Measurements from ENCODE around the gene PIAS4. TPM values are rescaled to one million over a fixed set of nuclear protein-coding genes. Genes with fewer than 3 reads are reported as not detected.

Gene PIAS4
- polyA plus RNA-seq, 3 donors: 9.0 to 13.3 (median 10.9) TPM

DNA sequence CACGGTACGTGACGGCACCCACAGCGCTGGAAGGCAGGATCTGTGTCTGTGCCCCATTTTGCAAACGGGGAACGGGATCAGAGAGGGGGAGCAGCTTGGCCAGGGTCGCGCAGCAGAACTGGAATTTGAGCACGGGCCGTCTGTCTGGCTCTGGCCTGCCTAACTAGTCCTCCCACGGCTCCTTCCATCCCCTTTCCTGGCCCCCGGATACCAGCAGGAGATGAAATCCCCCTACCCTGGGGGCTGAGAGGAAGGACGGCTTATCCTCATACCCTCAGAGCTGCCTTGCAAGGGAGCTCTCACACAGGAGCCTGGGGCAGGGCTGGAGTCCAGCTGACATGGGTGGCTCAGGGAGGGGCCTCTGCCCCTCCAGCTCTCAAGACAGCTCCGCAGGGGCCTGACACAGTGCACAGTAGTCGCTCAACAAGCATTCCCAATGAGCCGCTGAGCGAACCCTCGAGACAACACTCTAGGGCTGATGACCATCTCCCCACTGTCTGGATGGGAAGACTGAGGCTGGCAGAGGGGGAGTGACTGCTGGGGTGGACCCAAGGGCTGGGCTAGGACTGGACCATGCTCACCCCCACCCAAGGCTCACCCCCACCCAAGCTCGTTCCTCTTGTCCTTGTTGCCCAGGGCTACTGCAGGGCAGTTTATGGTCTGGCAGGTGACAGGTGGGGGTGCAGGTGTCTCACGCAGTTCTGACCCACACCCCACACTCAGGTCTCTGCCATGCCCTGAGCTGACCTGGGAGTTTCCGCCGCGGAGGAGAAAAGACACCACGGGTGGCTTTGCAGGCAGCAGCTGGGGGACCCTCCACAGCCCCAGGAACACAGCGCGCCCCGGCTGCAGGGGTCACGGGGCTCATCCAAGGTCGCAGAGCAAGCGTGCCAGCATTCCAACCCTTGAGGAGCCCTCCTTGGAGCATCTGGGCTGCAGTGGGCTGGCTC, 55.2 kb downstream of the PIAS4 start:
- peak overlapping the region; percentile 53 for H3K27ac ChIP-seq (ENCODE audit: low read depth, low read length)
- 47 to 66% (median 55%) methylated on average over 30 of the region's 30 CpGs for WGBS, 3 donors

DNA sequence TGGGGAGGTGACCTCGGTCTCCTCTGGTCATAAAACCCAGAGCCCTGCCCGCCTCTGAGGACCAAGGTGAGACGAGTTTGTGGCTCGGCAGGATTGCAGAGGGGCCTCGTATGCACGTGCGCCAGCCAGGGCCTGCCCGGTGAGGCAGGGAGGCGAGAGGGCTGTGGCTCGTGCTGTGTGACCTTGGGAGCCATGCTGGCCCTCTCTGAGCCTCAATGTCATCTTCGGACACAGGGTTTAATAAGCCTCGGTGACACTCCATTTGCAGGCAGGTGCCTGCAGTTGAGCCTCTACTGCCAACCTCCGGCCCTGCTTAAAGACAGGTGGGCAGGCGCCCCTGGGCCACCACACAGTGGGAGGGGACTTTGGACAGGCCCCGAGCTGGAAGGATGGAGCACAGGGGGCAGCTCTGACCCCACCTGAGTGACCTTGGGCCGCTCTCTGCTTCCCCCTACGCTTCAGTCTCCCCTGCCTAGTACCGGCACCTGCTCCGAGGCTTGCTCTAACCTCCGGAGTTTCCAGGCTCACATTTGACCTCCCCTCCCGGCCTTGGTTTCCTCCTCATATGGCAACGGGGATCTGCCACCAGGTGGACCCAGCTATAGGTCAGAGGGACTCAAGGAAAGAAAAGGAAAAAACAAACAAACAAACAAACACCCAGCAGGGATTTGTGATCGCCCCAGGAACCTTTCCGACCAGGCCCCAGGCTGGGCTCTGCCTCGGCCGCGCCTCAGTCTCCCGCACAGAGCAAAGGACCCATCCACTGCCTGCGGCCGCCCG, 56.0 kb downstream of the PIAS4 start:
- 22 to 45% (median 33%) methylated on average over 30 to 31 of the region's 31 CpGs for WGBS, 3 donors
- H3K27ac ChIP-seq (ENCODE audit: low read depth, low read length): no peak overlapping the region

DNA sequence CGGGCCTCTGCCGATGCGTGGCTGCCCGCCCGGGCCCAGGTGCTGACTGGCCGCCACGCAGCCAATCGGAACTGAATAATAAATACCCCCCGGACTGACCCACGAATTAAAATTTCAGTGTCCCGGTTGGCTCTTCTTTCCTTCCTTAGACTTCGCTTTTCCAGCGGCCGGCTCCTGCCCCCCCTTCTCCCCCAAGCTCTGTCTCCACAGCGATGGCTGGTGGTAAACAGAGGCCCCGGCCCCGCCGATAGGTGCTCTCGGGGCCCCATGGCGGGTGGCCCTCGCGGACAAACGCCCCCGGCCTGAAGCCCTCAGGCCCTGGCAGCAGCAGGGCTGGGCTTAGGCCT, 56.6 kb downstream of the PIAS4 start:
- H3K27ac ChIP-seq (ENCODE audit: low read depth, low read length): peak overlapping the region; percentile 90
- 2 to 8% (median 2%) methylated on average over 23 to 24 of the region's 24 CpGs for whole genome bisulfite sequencing, 3 donors

DNA sequence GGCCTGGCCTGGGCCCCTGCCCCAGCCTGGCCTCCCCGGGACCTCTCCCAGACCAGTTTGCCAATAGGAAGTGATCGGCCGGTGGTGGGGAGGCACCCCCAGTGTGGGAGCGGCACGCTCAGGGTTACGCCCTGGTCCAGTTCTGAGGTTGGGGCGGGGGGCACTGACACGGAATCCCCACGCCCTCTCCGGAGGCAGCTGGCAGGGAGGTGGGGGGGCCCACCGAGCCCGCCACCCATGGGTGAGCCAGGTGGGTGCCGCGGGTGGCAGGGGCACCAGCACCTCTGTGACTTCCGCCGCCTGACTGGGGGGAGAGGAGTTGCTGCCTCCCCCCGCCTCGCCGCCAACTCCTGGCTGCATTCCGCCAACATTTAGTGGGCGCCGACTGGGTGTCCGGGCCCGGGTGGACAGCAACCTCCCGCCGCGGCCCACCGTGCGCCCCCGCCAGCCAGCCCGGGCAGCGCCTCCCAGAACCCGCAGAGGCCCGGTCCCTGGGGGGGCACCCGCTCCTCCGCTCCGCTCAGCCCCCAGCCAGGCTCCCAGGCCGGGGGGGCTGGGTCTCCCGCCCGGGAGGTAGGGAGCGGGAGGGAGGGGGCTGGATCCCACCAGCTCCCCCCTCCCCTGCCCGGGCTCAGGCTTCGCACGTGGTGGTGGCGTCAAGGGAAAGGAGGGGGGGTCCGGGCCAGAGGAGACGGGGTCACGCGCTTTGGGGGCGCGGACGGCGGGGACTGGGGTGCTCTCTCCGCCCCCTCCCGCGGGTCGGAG, 57.1 kb downstream of the PIAS4 start:
- peak overlapping the region; percentile 90 for H3K27ac ChIP-seq (ENCODE audit: low read depth, low read length)
- 0 to 1% (median 0%) methylated on average over 37 to 57 of the region's 57 CpGs for WGBS, 3 donors

DNA sequence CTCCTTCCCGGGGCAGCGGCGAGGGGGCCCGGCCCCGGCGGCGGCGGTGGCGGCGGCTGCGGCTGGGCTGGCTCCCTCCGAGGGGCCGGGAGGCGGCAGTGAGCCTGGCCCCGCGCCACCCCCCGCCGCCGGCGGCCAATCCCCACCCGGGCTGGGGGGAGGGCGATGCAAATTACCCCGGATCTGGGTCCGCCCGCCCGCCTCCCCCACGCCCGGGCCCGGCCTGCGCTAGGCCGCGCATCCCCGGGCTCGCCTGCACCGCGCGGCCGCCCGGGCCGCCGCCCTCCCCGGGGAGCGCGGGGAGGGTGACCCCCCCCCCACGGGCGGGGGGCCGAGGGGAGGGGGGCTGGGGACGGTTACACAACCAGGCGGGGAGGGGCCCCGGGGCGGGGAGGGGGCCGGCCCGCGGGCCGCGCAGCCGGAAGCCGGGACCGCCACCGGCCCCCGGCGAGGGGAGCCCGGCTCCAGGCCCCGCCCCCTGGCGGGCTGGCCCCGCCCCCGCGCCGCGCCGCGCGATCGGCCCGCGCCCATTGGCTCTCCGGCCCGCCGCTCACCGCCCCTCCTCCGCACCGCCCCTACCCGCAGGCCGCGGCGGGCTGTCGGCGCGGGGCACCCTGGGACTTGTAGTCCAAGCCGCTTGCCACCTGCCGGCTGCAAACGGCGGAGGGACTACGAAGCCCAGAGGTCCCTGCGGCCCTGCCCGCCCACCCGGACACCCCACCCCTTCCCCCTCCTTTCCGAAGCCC, 58.1 kb downstream of the PIAS4 start:
- peak overlapping the region; percentile 70 for H3K27ac ChIP-seq (ENCODE audit: low read depth, low read length)
- 0 to 1% (median 1%) methylated on average over 24 to 87 of the region's 98 CpGs for WGBS, 3 donors

DNA sequence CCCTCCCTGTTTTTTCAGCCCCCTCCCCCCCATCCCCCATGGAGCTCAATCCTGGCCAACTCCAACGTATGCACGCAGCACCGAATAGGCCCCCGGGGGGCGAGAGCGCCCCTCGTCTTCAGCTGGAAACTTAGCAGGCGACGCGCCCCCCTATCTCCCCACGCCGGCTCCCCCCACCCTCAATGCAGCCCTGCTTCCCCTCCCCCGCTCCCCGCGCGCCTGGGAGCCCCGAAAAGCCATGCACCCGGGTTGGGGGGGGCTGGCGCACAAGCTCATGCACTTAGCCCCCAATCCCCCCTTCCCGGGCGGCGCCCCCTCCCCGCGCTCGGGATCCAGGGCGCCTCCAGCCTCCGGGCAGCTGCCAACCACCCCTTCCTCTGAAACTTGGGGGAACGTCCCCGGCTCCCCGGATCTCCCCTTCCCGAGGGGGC, 58.7 kb downstream of the PIAS4 start:
- 0 to 2% (median 1%) methylated on average over 24 to 30 of the region's 31 CpGs for WGBS, 3 donors
- H3K27ac ChIP-seq (ENCODE audit: low read depth, low read length): no peak overlapping the region

DNA sequence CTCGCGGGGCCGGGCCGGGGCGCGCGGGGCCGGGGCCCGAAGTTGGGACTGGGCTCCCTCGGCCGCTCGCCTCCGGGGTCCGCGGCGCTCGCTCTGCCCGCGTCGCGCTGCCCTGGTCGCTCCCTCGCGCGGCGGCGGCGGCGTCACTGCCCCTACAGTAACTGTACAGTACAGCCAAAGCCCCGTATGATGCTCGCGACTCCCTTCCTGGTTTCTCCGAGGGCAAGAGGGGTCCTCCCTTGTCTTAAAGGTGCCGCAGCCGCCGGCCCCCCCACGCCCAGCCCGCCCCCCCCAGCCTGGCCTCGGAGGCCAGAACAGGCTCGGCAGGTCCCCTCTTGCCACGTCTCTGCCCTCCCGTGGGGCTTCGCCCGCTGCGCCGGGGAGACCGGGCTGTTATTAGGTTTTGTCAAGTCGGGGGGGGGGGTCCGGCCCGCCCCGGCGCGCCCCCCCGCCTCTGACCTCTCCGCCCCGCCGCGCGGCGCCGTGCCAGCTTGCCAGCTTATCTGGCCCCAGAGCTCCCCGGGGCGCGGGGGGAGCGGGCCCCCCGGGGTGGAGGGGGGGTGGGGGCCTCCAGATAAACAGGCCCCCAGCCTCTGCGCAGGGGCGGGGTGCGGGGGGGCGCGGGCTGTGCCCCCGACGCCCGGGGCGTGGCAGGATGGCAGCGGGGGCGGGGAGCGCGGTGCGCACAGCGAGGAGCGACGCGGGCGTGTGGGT, 59.3 kb downstream of the PIAS4 start, which contains the start of gene ZBTB7A:
ZBTB7A (minus strand) TSS at position 218 of the 714 bp plus-strand sequence. CDS start 11,667 bp downstream, outside the sequence.
- 0 to 2% (median 1%) methylated on average over 48 to 85 of the region's 85 CpGs for WGBS, 3 donors
- H3K27ac ChIP-seq (ENCODE audit: low read depth, low read length): peak within 1 kb of the TSS; percentile 29

DNA sequence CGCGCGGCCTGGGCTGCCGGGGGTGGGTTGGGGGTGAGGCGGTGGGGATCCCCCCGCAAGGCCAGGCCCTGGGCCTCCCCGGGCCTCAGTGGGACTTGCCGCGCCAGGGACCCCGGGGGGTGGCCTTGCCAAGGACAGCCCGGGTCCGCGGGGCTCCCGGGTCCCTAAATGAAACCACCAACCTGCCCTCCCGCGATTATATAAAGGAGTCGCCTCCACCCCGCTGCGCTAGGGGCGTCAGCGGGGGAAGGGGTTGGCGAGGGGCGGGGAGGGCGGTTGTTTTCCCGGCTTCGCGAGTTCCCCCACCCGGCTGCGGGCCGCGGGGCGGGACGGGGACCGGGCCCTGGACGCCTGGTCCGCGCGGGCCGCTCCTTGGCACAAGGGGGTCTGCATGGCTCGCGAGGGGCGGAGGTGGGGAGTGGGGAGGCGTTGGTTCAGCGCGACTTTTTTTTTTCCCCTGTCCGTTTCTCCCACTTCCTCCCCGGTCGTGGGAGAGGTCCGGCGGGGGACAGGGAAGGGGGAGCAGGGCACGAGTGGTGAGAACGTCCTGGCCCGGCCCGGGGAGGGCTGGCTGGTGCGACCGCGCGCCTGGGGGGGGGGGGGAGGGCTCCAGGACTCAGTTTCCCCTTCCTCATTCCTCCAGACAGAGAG, 60.0 kb downstream of the PIAS4 start:
- 1 to 2% (median 1%) methylated on average over 43 to 56 of the region's 58 CpGs for WGBS, 3 donors

DNA sequence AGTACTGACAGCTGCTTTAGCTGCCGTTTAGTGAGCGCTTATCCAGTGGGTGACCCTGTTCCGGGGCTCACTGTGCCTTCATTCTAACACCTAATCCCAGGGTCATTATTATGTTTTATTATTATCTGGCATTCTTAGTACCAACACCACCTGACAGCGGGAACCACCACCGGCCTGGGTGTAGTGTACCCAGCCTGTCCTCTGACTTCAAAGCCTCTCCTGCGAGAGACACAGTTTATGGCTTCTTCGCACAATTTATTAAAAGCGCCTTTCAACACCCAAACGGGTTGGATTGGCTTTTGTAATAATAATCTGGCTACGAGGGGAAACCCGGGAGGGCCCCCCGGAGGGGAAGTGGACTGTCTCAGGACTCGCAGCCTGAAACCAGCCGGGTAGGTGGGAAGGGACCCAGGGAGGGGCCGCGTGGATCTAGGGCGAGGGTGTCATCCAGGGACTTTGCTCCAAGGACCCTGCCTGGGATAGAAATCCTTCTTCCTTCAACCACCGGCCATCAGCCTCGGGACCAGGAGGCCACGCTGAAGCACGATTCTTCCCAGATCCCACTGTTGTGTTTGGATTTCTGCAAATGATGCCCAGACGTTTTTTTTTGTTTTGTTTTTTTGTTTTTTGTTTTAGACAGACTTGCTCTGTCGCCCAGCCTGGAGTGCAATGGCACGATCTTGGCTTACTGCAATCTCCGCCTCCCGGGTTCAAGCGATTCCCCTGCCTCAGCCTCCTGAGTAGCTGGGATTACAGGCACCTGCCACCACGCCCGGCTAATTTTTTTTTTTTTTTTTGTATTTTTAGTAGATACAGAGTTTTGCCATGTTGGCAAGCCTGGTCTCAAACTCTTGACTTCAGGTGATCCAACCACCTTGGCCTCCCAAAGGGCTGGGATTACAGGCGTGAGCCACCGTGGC, 60.8 kb downstream of the PIAS4 start:
- 19 to 38% (median 24%) methylated on average over 29 to 31 of the region's 31 CpGs for WGBS, 3 donors
- H3K27ac ChIP-seq (ENCODE audit: low read depth, low read length): no peak overlapping the region

More for the DNA sequence above, 60.0 kb downstream of the PIAS4 start:
- H3K27ac ChIP-seq (ENCODE audit: low read depth, low read length): peak overlapping the region; percentile 29

DNA sequence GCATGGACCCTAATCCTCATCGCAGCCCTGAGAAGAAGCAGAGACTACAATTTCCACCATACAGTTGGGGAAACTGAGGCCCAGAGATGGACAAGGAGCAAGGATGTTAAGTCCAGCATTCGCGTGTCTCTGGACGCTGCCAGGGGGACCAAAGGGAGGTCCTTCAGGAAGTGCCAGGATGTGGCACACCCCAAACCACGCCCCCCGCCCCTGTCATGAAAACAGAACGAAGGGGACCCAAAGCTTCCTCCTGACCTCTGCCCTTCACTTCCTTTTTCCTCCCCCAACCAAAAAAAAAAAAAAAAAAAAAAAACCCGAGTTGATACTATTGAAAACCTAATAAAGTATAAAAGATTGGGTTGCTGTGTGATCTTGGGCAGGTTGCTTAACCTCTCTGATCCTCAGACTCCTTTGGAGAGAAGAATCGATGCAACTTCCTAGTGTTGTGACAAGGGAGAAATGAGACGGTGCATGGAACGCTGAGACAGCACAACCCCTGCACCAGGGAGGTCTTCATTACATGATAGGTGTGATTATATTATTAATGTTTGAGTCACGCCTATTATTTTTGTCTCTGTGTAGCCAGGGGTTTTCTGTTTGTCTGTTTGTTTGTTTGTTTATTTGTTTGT, 61.9 kb downstream of the PIAS4 start:
- no peak overlapping the region for H3K27ac ChIP-seq (ENCODE audit: low read depth, low read length)
- 43 to 64% (median 44%) methylated on average over 12 of the region's 12 CpGs for WGBS, 3 donors

DNA sequence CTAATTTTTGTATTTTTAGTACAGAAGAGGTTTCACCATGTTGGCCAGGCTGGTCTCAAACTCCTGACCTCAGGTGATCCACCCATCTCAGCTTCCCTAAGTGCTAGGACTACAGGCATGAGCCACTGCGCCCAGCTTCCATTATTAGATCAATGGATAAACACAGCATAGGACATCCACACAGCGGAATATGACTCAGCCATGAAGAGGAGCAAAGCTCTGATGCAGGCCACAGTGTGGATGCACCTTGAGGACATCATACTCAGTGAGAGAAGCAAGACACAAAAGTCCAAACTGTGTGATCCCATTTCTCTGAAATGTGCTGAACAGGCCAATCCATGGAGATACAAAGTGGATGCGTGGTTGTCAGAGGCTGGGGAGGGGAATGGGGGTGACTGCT, 64.1 kb downstream of the PIAS4 start:
- 89 to 98% (median 96%) methylated on average over 3 of the region's 3 CpGs for whole genome bisulfite sequencing, 3 donors
- no peak overlapping the region for H3K27ac ChIP-seq (ENCODE audit: low read depth, low read length)

DNA sequence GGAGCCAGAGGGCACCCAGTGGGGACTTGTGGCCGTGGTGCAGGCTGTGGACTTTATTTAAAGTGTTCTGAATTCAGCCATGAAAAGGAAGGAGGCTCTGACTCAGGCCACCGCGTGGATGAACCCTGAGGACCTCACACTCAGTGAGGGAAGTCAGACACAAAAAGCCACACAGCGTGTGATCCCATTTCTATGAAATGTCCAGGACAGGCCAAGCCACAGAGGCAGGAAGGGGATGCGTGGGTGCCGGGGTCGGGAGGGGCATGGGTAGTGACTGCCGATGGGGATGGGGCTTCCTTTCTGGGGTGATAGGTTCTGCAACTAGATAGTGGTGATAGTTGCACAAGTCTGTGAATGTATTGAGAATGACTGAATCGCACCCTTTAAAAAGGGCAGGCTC, 67.8 kb downstream of the PIAS4 start:
- no peak overlapping the region for H3K27ac ChIP-seq (ENCODE audit: low read depth, low read length)
- WGBS, 3 donors: 45 to 75% (median 53%) methylated on average over 9 of the region's 9 CpGs

DNA sequence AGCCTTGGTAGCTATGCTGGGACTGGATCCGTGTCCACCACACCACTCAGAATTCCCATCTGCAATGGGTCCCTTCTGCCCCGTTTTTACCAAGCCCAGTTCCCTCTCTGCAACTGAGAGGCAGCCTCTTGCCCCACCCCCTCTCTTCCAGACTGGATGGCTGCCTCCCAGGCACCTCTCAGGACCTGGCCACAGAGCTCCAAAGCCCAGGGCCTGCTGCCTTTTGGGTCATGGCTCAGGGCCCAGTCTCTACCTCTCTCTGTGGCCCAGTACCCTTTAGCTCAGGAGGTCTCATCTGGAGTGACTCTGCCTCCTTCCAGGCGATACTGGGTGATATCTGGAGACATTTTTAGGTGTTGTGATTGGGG, 69.5 kb downstream of the PIAS4 start:
- 75 to 94% (median 78%) methylated on average over 3 of the region's 3 CpGs for WGBS, 3 donors
- no peak overlapping the region for H3K27ac ChIP-seq (ENCODE audit: low read depth, low read length)

DNA sequence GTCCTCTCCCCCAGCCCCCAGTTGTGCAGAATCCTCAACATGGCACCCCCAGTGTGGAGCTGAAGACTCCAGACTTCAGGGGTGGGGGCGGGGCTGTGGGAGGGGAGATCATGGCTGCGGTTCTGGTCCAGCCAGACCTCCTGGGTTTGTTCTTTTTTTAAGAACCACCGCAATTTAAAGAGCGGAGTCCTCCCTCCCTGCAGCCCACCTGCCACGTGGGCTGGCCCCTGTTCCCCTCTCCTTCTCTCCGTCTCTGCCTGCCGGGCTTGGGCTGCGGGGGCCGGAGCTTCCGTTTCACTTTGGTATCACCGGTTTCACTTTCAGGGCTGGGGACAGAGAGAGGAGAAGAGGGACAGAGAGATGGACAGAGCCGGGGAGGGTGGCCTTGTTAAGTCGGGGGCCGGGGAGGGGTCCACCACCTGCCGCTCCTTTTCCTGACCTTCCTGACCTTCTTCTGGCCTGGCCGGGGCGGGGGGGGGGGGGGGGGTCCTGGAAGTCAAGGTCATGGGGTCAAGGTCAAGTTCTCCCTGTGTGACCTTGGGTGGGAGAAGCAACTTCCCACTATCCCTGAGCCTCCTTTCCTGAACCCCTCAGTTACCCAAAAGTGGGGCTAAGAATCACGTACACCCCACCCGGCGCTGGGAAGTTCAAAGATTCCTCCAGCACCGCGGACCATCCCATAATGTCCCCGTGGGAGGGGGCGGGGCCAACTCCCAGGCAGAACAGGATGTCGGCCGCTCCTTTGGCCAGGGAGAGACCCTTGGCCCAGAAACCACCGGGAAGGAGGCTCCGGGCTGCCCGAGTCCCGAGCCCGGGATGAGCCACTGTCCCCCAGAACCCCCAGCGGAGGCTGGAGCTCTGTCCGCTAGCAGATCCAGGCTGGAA, 70.5 kb downstream of the PIAS4 start:
- WGBS, 3 donors: 5 to 16% (median 6%) methylated on average over 26 to 32 of the region's 33 CpGs

DNA sequence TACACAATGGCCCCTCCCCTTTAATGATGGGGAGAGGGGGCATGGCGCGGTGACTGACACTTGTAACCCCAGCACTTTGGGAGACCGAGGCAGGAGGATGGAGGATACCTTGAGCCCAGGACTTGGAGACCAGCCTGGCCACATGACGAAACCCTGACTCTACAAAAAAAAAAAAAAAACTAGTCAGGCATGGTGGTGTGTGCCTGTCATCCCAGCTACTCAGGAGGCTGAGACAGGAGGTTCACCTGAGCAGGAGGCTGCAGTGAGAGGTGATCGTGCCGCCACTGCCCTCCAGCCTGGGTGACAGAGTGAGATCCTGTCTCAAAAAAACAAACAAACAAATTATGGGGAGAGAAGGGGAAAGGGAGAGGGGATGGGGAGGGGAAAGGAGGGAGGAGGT, 72.9 kb downstream of the PIAS4 start:
- WGBS, 3 donors: 74 to 79% (median 75%) methylated on average over 6 of the region's 6 CpGs
- H3K27ac ChIP-seq (ENCODE audit: low read depth, low read length): no peak overlapping the region

More for the DNA sequence above, 70.5 kb downstream of the PIAS4 start:
- H3K27ac ChIP-seq (ENCODE audit: low read depth, low read length): no peak overlapping the region

All from adipose tissue (tissue), 3 donors.